Fibroblast of villous mesenchyme (primary cell): ENCODE measurements around the gene MAEA. TPM values are rescaled to one million over a fixed set of nuclear protein-coding genes. Genes with fewer than 3 reads are reported as not detected.

ENCODE experiments used
- DNase-seq: peaks from one replicate; pipeline ENCODE4 v3.0.0-alpha.2; 2010; ENCODE audit warnings: low read depth
- H3K4me3 ChIP-seq: 2 replicates; pipeline ENCODE4 v1.5.1; 2011; ENCODE audit warnings: low read depth, mild to moderate bottlenecking, low read length
- total RNA-seq: library from RNA; depleted of rRNA; stranded (reverse); fragments of >200 nt; gene quantifications from 2 replicates; pipeline ENCODE4 v1.2.3, GENCODE V29; 2012
- TF ChIP-seq, protein P1 (sequence below): IDR thresholded peaks from 2 replicates; pipeline ENCODE4 v1.5.1; 2012; ENCODE audit warnings: low read depth, mild to moderate bottlenecking, low read length; ENCODE audit not compliant: insufficient read depth

The MAEA gene
- total RNA-seq, 1 donor, result 59.6 TPM

- no peak overlapping the region for H3K4me3 ChIP-seq
- no peak for DNase-seq
- TF ChIP-seq, protein P1, sequence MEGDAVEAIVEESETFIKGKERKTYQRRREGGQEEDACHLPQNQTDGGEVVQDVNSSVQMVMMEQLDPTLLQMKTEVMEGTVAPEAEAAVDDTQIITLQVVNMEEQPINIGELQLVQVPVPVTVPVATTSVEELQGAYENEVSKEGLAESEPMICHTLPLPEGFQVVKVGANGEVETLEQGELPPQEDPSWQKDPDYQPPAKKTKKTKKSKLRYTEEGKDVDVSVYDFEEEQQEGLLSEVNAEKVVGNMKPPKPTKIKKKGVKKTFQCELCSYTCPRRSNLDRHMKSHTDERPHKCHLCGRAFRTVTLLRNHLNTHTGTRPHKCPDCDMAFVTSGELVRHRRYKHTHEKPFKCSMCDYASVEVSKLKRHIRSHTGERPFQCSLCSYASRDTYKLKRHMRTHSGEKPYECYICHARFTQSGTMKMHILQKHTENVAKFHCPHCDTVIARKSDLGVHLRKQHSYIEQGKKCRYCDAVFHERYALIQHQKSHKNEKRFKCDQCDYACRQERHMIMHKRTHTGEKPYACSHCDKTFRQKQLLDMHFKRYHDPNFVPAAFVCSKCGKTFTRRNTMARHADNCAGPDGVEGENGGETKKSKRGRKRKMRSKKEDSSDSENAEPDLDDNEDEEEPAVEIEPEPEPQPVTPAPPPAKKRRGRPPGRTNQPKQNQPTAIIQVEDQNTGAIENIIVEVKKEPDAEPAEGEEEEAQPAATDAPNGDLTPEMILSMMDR, result no peak
Observed at GRCh38 chr4:1328267-1329155, 38.8 kb downstream of the MAEA start.

DNA sequence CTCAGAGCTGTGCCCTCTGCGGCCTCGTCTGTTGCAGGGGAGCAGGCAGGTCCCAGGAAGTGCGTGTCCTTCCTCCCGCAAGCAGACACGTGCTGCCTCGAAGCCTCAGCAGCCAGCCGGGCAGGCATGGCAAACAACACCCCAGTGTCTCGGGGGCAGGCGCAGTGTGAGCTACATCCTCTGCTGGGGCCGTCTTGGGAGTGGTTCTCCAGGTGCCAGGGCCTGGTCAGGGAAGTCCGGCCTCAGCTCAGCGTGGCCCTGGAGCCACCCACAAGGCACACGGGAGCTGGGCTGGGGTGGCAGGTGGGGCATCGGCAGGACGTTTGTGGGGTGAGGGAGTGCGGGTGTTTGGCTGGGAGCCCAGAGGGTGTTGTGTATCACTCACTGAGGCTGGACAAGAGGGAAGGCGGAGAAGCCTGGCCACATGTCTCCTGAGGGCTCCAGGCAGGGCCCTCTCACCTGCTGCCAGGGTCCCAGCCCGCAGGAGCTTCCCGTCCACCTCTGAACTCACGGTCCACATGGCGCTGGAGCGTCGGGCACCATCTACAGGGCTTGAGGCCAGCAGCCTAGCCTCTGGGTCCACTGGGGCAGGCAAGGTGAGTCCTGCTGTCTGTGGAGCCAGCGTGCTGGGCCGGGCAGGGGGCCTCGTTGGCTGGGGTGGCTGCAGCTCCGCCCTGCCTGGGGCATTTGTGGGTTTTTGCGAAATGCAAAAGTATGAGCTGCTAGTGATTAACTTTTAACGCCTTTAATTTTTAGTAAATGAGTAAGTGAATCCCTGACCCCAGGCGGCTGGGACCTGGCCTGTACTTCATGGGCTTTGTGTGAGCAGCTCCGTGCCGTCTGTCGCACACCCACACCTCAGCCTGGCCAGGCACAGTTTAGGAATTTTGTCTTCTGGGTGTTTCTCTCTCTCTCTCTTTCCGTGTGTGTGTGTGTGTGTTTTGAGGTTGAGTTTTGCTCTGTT is 40.0 kb downstream of the MAEA start:
- DNase-seq, result no peak
- TF ChIP-seq, protein P1, result no peak
- H3K4me3 ChIP-seq, result no peak overlapping the region

GRCh38 chr4:1330761-1331590 is 41.3 kb downstream of the MAEA start:
- DNase-seq, result no peak
- TF ChIP-seq, protein P1, result no peak
- no peak overlapping the region for H3K4me3 ChIP-seq

- TF ChIP-seq, protein P1, result no peak
- no peak for DNase-seq
- H3K4me3 ChIP-seq, result no peak overlapping the region
Observed at GRCh38 chr4:1331591-1332353, 42.1 kb downstream of the MAEA start.

DNA sequence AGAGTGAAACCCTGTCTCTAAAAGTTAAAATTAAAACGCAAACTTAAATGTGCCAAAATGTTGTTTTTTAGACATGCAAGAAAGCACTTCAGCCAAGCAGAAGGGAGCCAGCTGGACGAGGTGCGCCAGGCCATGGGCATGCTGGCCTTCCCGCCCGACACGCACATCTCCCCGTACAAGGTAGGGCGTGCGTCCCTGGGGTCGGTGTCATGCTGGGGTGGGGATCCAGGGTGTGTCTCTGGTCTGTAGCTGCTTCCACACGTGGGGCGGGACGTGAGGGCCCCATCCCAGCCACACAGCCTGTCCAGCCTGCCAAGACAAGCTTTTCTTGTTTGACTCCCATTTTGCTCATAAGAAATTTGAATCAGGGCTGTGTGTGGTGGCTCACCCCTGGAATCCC is 43.0 kb downstream of the MAEA start:
- DNase-seq, result no peak
- H3K4me3 ChIP-seq, result no peak overlapping the region
- TF ChIP-seq, protein P1, result no peak
